Measurements from ENCODE around the gene PRICKLE2.
"Not testable (repeated sequence)": the region's sequence is repeated elsewhere in the genome, so short reads cannot be mapped to it uniquely, and the experiment has no call there.

Gene PRICKLE2

GRCh38 chr3:64104006-64104405, 121.3 kb downstream of the PRICKLE2 start:
- Mint-ChIP-seq H3K9me3 (no peaks in the 10 kb centered on the region), H3K4me3 (no peak overlapping the region), H3K4me1 (no peaks in the 10 kb centered on the region), H3K27ac (no peak overlapping the region), H3K27me3 (peaks cover 9% of the 10 kb centered on the region)
- no peak for DNase-seq
- ATAC-seq, result no peak

GRCh38 chr3:64103131-64103530, 122.1 kb downstream of the PRICKLE2 start:
- no peak overlapping the region for H3K27ac Mint-ChIP-seq
- ATAC-seq (no peak), DNase-seq (no peak)
- no peak overlapping the region for H3K4me3 Mint-ChIP-seq
- no peaks in the 10 kb centered on the region for H3K4me1 Mint-ChIP-seq
- H3K9me3 Mint-ChIP-seq, result no peaks in the 10 kb centered on the region
- H3K27me3 Mint-ChIP-seq, result peaks cover 9% of the 10 kb centered on the region

GRCh38 chr3:64102147-64102546, 123.1 kb downstream of the PRICKLE2 start:
- Mint-ChIP-seq H3K4me3 (no peak overlapping the region), H3K4me1 (no peaks in the 10 kb centered on the region), H3K27ac (no peak overlapping the region), H3K9me3 (no peaks in the 10 kb centered on the region), H3K27me3 (peaks cover 17% of the 10 kb centered on the region)
- ATAC-seq, result no peak
- DNase-seq, result no peak

GRCh38 chr3:64099316-64099715, 126.0 kb downstream of the PRICKLE2 start:
- no peak overlapping the region for H3K27ac Mint-ChIP-seq
- H3K27me3 Mint-ChIP-seq, result peaks cover 15% of the 10 kb centered on the region
- no peaks in the 10 kb centered on the region for H3K4me1 Mint-ChIP-seq
- no peak overlapping the region for H3K4me3 Mint-ChIP-seq
- no peak for ATAC-seq
- DNase-seq, result no peak
- no peaks in the 10 kb centered on the region for H3K9me3 Mint-ChIP-seq

- DNase-seq (no peak), ATAC-seq (no peak)
- no peaks in the 10 kb centered on the region for H3K4me1 Mint-ChIP-seq
- H3K9me3 Mint-ChIP-seq, result no peaks in the 10 kb centered on the region
- peaks cover 15% of the 10 kb centered on the region for H3K27me3 Mint-ChIP-seq
- H3K4me3 Mint-ChIP-seq, result no peak overlapping the region
- no peak overlapping the region for H3K27ac Mint-ChIP-seq
Measured at GRCh38 chr3:64098670-64099069, 126.6 kb downstream of the PRICKLE2 start.

GRCh38 chr3:64097920-64098319, 127.3 kb downstream of the PRICKLE2 start:
- H3K9me3 Mint-ChIP-seq, result no peaks in the 10 kb centered on the region
- H3K27ac Mint-ChIP-seq, result no peak overlapping the region
- no peak for ATAC-seq
- peaks cover 18% of the 10 kb centered on the region for H3K27me3 Mint-ChIP-seq
- no peak for DNase-seq
- H3K4me3 Mint-ChIP-seq, result no peak overlapping the region
- H3K4me1 Mint-ChIP-seq, result no peaks in the 10 kb centered on the region

- no peak overlapping the region for H3K27ac Mint-ChIP-seq
- H3K9me3 Mint-ChIP-seq, result no peaks in the 10 kb centered on the region
- ATAC-seq (no peak), DNase-seq (no peak)
- no peak overlapping the region for H3K4me3 Mint-ChIP-seq
- peaks cover 37% of the 10 kb centered on the region for H3K27me3 Mint-ChIP-seq
- H3K4me1 Mint-ChIP-seq, result no peaks in the 10 kb centered on the region
Measured at GRCh38 chr3:64095802-64096201, 129.5 kb downstream of the PRICKLE2 start.

- Mint-ChIP-seq H3K27me3 (peaks cover 37% of the 10 kb centered on the region), H3K4me3 (no peak overlapping the region), H3K4me1 (no peaks in the 10 kb centered on the region), H3K9me3 (no peaks in the 10 kb centered on the region), H3K27ac (no peak overlapping the region)
- ATAC-seq (no peak), DNase-seq (no peak)
Measured at GRCh38 chr3:64094713-64095079, 130.6 kb downstream of the PRICKLE2 start.

- Mint-ChIP-seq H3K4me3 (no peak overlapping the region), H3K27ac (no peak overlapping the region), H3K27me3 (peaks cover 37% of the 10 kb centered on the region), H3K4me1 (no peaks in the 10 kb centered on the region), H3K9me3 (no peaks in the 10 kb centered on the region)
- no peak for ATAC-seq
- no peak for DNase-seq
Measured at GRCh38 chr3:64093825-64094712, 131.2 kb downstream of the PRICKLE2 start.

GRCh38 chr3:64093211-64093610, 132.1 kb downstream of the PRICKLE2 start:
- Mint-ChIP-seq H3K27me3 (peaks cover 37% of the 10 kb centered on the region), H3K4me3 (no peak overlapping the region), H3K9me3 (no peaks in the 10 kb centered on the region), H3K4me1 (no peaks in the 10 kb centered on the region), H3K27ac (no peak overlapping the region)
- DNase-seq, result no peak
- ATAC-seq, result no peak

GRCh38 chr3:64091501-64091900, 133.8 kb downstream of the PRICKLE2 start:
- Mint-ChIP-seq H3K4me1 (no peaks in the 10 kb centered on the region), H3K27ac (no peak overlapping the region), H3K4me3 (no peak overlapping the region), H3K27me3 (peaks cover 31% of the 10 kb centered on the region), H3K9me3 (no peaks in the 10 kb centered on the region)
- no peak for DNase-seq
- ATAC-seq, result no peak

- H3K9me3 Mint-ChIP-seq, H3K4me1 Mint-ChIP-seq, DNase-seq, H3K27ac Mint-ChIP-seq, ATAC-seq, H3K4me3 Mint-ChIP-seq: not testable (repeated sequence)
- H3K27me3 Mint-ChIP-seq, result peaks cover 29% of the 10 kb centered on the region
Measured at GRCh38 chr3:64089386-64089785, 135.9 kb downstream of the PRICKLE2 start.

GRCh38 chr3:64088408-64089205, 136.7 kb downstream of the PRICKLE2 start:
- Mint-ChIP-seq H3K4me3 (no peak overlapping the region), H3K27ac (no peak overlapping the region), H3K4me1 (no peaks in the 10 kb centered on the region), H3K27me3 (peaks cover 29% of the 10 kb centered on the region), H3K9me3 (no peaks in the 10 kb centered on the region)
- DNase-seq, result no peak
- no peak for ATAC-seq

GRCh38 chr3:64086479-64087252, 138.6 kb downstream of the PRICKLE2 start:
- no peak for DNase-seq
- H3K27me3 Mint-ChIP-seq, result peaks cover 13% of the 10 kb centered on the region
- H3K4me1 Mint-ChIP-seq, result no peaks in the 10 kb centered on the region

GRCh38 chr3:64084640-64085039, 140.6 kb downstream of the PRICKLE2 start:
- Mint-ChIP-seq H3K4me3 (no peak overlapping the region), H3K9me3 (no peaks in the 10 kb centered on the region), H3K27ac (no peak overlapping the region), H3K27me3 (peaks cover 7% of the 10 kb centered on the region), H3K4me1 (no peaks in the 10 kb centered on the region)
- ATAC-seq (no peak), DNase-seq (no peak)

More at GRCh38 chr3:64086479-64087252, 138.6 kb downstream of the PRICKLE2 start:
- no peak overlapping the region for H3K27ac Mint-ChIP-seq
- H3K4me3 Mint-ChIP-seq, result no peak overlapping the region
- ATAC-seq, result no peak
- H3K9me3 Mint-ChIP-seq, result no peaks in the 10 kb centered on the region

Measured in stimulated activated naive CD8-positive, alpha-beta T cell treated with anti-CD3 and anti-CD28 coated beads, Interleukin-15, amount 100 ng/mL, for 72 hours (primary cell).